HCT116 (cell line): ENCODE measurements around the gene ACP2.

ENCODE experiments used
- CTCF ChIP-seq, 3 experiments: fragments of 200-600 bp in 1 of 3; sonication (generic) in 1 of 3; IDR thresholded peaks in 2 of 3; conservative IDR thresholded peaks in 1 of 3; 2 replicates each; pipeline ENCODE4 v1.5.1; 2012 to 2017; ENCODE audit warnings: low read depth in 2 of 3, low read length in 2 of 3, antibody characterized with exemption in 1 of 3, borderline replicate concordance in 1 of 3, control low read depth in 1 of 3, mild to moderate bottlenecking in 1 of 3, mixed read lengths in 1 of 3, mixed run types in 1 of 3, moderate library complexity in 1 of 3; ENCODE audit not compliant: insufficient read depth in 1 of 3
- MAX ChIP-seq: IDR thresholded peaks from 2 replicates; pipeline ENCODE4 v1.6.1; 2012
- POLR2A ChIP-seq: IDR thresholded peaks from 2 replicates; pipeline ENCODE4 v1.7.0; 2011; ENCODE audit warnings: borderline replicate concordance; ENCODE audit not compliant: insufficient read depth, insufficient read length; ENCODE audit errors: extremely low read depth
- POLR2AphosphoS5 ChIP-seq: IDR thresholded peaks from 2 replicates; pipeline ENCODE4 v1.6.1; 2011; ENCODE audit warnings: mild to moderate bottlenecking, low read depth, low read length, moderate library complexity
- SP1 ChIP-seq: IDR thresholded peaks from 2 replicates; pipeline ENCODE4 v1.6.1; 2012; ENCODE audit warnings: low read depth
- YY1 ChIP-seq: IDR thresholded peaks from 2 replicates; pipeline ENCODE4 v1.6.1; 2011; ENCODE audit warnings: low read length, low read depth, moderate library complexity, mild to moderate bottlenecking; ENCODE audit not compliant: insufficient replicate concordance; ENCODE audit errors: extremely low read depth
- ZNF274 ChIP-seq: fragments of 200-500 bp; sonication (Bioruptor generic); IDR thresholded peaks from 2 replicates; pipeline ENCODE4 v1.6.1; 2014; ENCODE audit warnings: mild to moderate bottlenecking, low read depth, low read length, inconsistent platforms

- TF ChIP-seq CTCF (IDR thresholded peaks at IDR 0.05 in 2 of 3, conservative IDR thresholded peaks at IDR 0.05 in 1 of 3; ENCODE audit: borderline replicate concordance in 1 of 3, insufficient read depth in 1 of 3, low read depth in 2 of 3, low read length in 2 of 3) (no peak), MAX (no peak), POLR2AphosphoS5 (no peak), POLR2A (no peak), SP1 (no peak), ZNF274 (no peak), YY1 (no peak)
Measured at GRCh38 chr11:47271328-47271727, 22.7 kb upstream of the ACP2 start.
